Measurements from ENCODE around the gene KDELR1. TPM values are rescaled to one million over a fixed set of nuclear protein-coding genes. Genes with fewer than 3 reads are reported as not detected.

KDELR1 gene
- total RNA-seq: 100 to 1,000 TPM; 226 to 236 TPM
- long read RNA-seq, transcript KDELR1-201 (5 exons, 1,557 nt): major isoform, 60 of 91 reads
- long read RNA-seq, transcript KDELR1-203 (4 exons, 1,594 nt): minor isoform, 16 of 91 reads
- long read RNA-seq, partial matches to known transcripts: 11 of 91 reads
- long read RNA-seq, other reads (novel, unspliced or antisense): 4 of 91 reads

GRCh38 chr19:48391100-48392005, at the start of gene KDELR1:
Gene KDELR1, minus strand, starts transcription at chr19:48391551. Its CDS starts 193 bp downstream, at chr19:48391358.
- peak; percentile 89 for ATAC-seq
- peak; percentile 77 to 79 for DNase-seq
- intact Hi-C loops (cut with DNase I, micrococcal nuclease): no loop called here

- intact Hi-C loops (cut with DNase I, micrococcal nuclease): no loop called here
- DNase-seq: no peak
- no peak for ATAC-seq
Measured at GRCh38 chr19:48436586-48436985, 45.2 kb upstream of the KDELR1 start.

GRCh38 chr19:48433337-48433736, 42.0 kb upstream of the KDELR1 start:
- ATAC-seq (no peak), DNase-seq (no peak)
- intact Hi-C loops (cut with DNase I, micrococcal nuclease): no loop called here

- intact Hi-C loops (cut with DNase I, micrococcal nuclease): no loop called here
Measured at GRCh38 chr19:48428670-48429069, 37.3 kb upstream of the KDELR1 start.

GRCh38 chr19:48424694-48425219, 33.4 kb upstream of the KDELR1 start:
- DNase-seq (peak in 1 of 2 donors; percentile 12), ATAC-seq (peak; percentile 20)
- intact Hi-C loops (cut with DNase I, micrococcal nuclease): no loop called here

More at GRCh38 chr19:48428670-48429069, 37.3 kb upstream of the KDELR1 start:
- DNase-seq: no peak
- ATAC-seq: no peak

GRCh38 chr19:48421548-48421947, 30.2 kb upstream of the KDELR1 start:
- DNase-seq (no peak), ATAC-seq (no peak)
- intact Hi-C loops (cut with DNase I, micrococcal nuclease): no loop called here

- ATAC-seq (no peak), DNase-seq (peak; percentile 55 to 65)
- intact Hi-C loops (cut with DNase I, micrococcal nuclease): no loop called here
Measured at GRCh38 chr19:48419158-48419920, 28.0 kb upstream of the KDELR1 start.

GRCh38 chr19:48418317-48419064, 27.1 kb upstream of the KDELR1 start:
- ATAC-seq (no peak), DNase-seq (peak in 1 of 2 donors; percentile 23)
- intact Hi-C loops (cut with DNase I, micrococcal nuclease): no loop called here

GRCh38 chr19:48417421-48417820, 26.1 kb upstream of the KDELR1 start:
- intact Hi-C loops (cut with DNase I, micrococcal nuclease): no loop called here
- DNase-seq: no peak
- ATAC-seq: no peak

GRCh38 chr19:48415806-48416221, 24.5 kb upstream of the KDELR1 start:
- ATAC-seq: no peak

GRCh38 chr19:48415395-48415794, 24.0 kb upstream of the KDELR1 start:
- DNase-seq (peak; percentile 90 to 91), ATAC-seq (peak; percentile 96)
- intact Hi-C loops (cut with DNase I, micrococcal nuclease): no loop called here

More at GRCh38 chr19:48415806-48416221, 24.5 kb upstream of the KDELR1 start:
- intact Hi-C loops (cut with DNase I, micrococcal nuclease): no loop called here
- no peak for DNase-seq

- intact Hi-C loops (cut with DNase I, micrococcal nuclease): no loop called here
- ATAC-seq: no peak
- DNase-seq: no peak
Measured at GRCh38 chr19:48413879-48414587, 22.7 kb upstream of the KDELR1 start.

GRCh38 chr19:48405850-48406249, 14.5 kb upstream of the KDELR1 start:
- no peak for ATAC-seq
- no peak for DNase-seq
- intact Hi-C loops (cut with DNase I, micrococcal nuclease): no loop called here

GRCh38 chr19:48405010-48405659, 13.8 kb upstream of the KDELR1 start:
- no peak for DNase-seq
- intact Hi-C loops (cut with DNase I, micrococcal nuclease): no loop called here
- no peak for ATAC-seq

- DNase-seq (peak; percentile 50 to 51), ATAC-seq (peak; percentile 51)
- intact Hi-C loops (cut with DNase I, micrococcal nuclease): no loop called here
Measured at GRCh38 chr19:48403606-48404005, 12.3 kb upstream of the KDELR1 start.

- intact Hi-C loops (cut with DNase I, micrococcal nuclease): no loop called here
- DNase-seq (no peak), ATAC-seq (no peak)
Measured at GRCh38 chr19:48401287-48401686, 9.9 kb upstream of the KDELR1 start.

- ATAC-seq (peak; percentile 49), DNase-seq (peak; percentile 51 to 60)
- intact Hi-C loops (cut with DNase I, micrococcal nuclease): no loop called here
Measured at GRCh38 chr19:48400018-48400742, 8.8 kb upstream of the KDELR1 start.

Data from left colon (tissue), 2 donors.